IMR-90 (cell line): Measurements from ENCODE around the gene CCDC141. TPM values are rescaled to one million over a fixed set of nuclear protein-coding genes. Genes with fewer than 3 reads are reported as not detected.

ENCODE experiments used
- ATAC-seq: fragments of 200-7000 bp; cut with Tn5 transposase; 2 replicates; pipeline ENCODE4 v1.9.1; 2020; ENCODE audit warnings: low read depth, mild to moderate bottlenecking, moderate library complexity
- BruUV-seq: library from RNA; stranded (reverse); fragments of 400-500 nt; replicated peaks from 2 replicates; lab custom pipeline; 2021; lab: Mats Ljungman, UMichigan
- CTCF ChIA-PET: fragments of 300-600 bp; formaldehyde crosslinking; extraction: SDS; loops from one replicate; lab custom pipeline; 2021; ENCODE audit warnings: antibody characterized with exemption; lab: Yijun Ruan, JAX
- POLR2A ChIA-PET: fragments of 300-600 bp; sonication (Branson Sonifier 250); formaldehyde crosslinking; loops from one replicate; lab custom pipeline; 2022; ENCODE audit warnings: antibody characterized with exemption; ENCODE audit not compliant: unreplicated experiment; lab: Charles Lee
- DNase-seq: peaks from one replicate; pipeline ENCODE4 v3.0.0; 2013
- H2AFZ ChIP-seq: replicated peaks from 2 replicates; pipeline ENCODE3; 2013; ENCODE audit warnings: low read length, mild to moderate bottlenecking; ENCODE audit not compliant: poor library complexity
- H2AK5ac ChIP-seq: 2 replicates; pipeline ENCODE4 v1.6.1; 2013; ENCODE audit warnings: low read depth, low read length, inconsistent platforms
- H2AK9ac ChIP-seq: replicated peaks from 2 replicates; pipeline ENCODE3; 2013; ENCODE audit warnings: mild to moderate bottlenecking, low read depth, low read length, moderate library complexity; ENCODE audit not compliant: poor library complexity
- H2BK120ac ChIP-seq: 2 replicates; pipeline ENCODE4 v1.6.1; 2013; ENCODE audit warnings: low read depth, low read length, inconsistent platforms
- H2BK15ac ChIP-seq: 3 replicates; pipeline ENCODE4 v1.6.1; 2013; ENCODE audit warnings: low read depth, low read length, inconsistent platforms
- H2BK20ac ChIP-seq: 2 replicates; pipeline ENCODE4 v1.6.1; 2013; ENCODE audit warnings: low read depth, mild to moderate bottlenecking, inconsistent platforms, low read length, moderate library complexity
- H2BK5ac ChIP-seq: 2 replicates; pipeline ENCODE4 v1.6.1; 2013; ENCODE audit warnings: mild to moderate bottlenecking, low read depth, low read length, inconsistent platforms; ENCODE audit not compliant: poor library complexity, severe bottlenecking
- H3K14ac ChIP-seq: replicated peaks from 2 replicates; pipeline ENCODE4 v1.6.1; 2013; ENCODE audit warnings: low read depth, low read length, inconsistent platforms
- H3K18ac ChIP-seq: 2 replicates; pipeline ENCODE4 v1.6.1; 2013; ENCODE audit warnings: low read depth, low read length, control low read depth
- H3K23ac ChIP-seq: 2 replicates; pipeline ENCODE4 v1.6.1; 2013; ENCODE audit warnings: low read depth, low read length, inconsistent platforms
- H3K27ac ChIP-seq: 2 replicates; pipeline ENCODE4 v1.5.1; 2013; ENCODE audit warnings: mild to moderate bottlenecking, control low read depth, low read length; ENCODE audit not compliant: insufficient read depth
- H3K27me3 ChIP-seq: 2 replicates; pipeline ENCODE4 v1.6.1; 2013; ENCODE audit warnings: low read length; ENCODE audit not compliant: control insufficient read depth, insufficient read depth
- H3K36me3 ChIP-seq: 2 replicates; pipeline ENCODE4 v1.6.1; 2013; ENCODE audit warnings: low read length, mixed read lengths; ENCODE audit not compliant: control insufficient read depth, insufficient read depth
- H3K4ac ChIP-seq: 2 replicates; pipeline ENCODE4 v1.6.1; 2013; ENCODE audit warnings: low read depth, low read length, inconsistent platforms
- H3K4me1 ChIP-seq: 2 replicates; pipeline ENCODE4 v1.6.1; 2013; ENCODE audit warnings: low read length, mixed read lengths; ENCODE audit not compliant: control insufficient read depth, insufficient read depth
- H3K4me2 ChIP-seq: 2 replicates; pipeline ENCODE4 v1.6.1; 2013; ENCODE audit warnings: low read depth, mild to moderate bottlenecking, control low read depth, low read length, moderate library complexity
- H3K4me3 ChIP-seq: 2 replicates; pipeline ENCODE4 v1.5.1; 2013; ENCODE audit warnings: low read depth, mild to moderate bottlenecking, control low read depth, low read length, moderate library complexity; ENCODE audit not compliant: insufficient read depth
- H3K56ac ChIP-seq: 2 replicates; pipeline ENCODE4 v1.6.1; 2013; ENCODE audit warnings: low read length, inconsistent platforms; ENCODE audit not compliant: insufficient read depth; ENCODE audit errors: extremely low read depth
- H3K79me1 ChIP-seq, 2 experiments: 2 replicates each; pipeline ENCODE4 v1.6.1; 2013; ENCODE audit warnings: low read length in 2 of 2, inconsistent platforms in 1 of 2, low read depth in 1 of 2
- H3K9ac ChIP-seq: 2 replicates; pipeline ENCODE4 v1.6.1; 2013; ENCODE audit warnings: low read depth, low read length, control low read depth
- H3K9me1 ChIP-seq: 2 replicates; pipeline ENCODE4 v1.6.1; 2013; ENCODE audit warnings: low read length, inconsistent platforms; ENCODE audit not compliant: insufficient read depth
- H3K9me3 ChIP-seq: 2 replicates; pipeline ENCODE4 v1.6.1; 2013; ENCODE audit warnings: low read length; ENCODE audit not compliant: control insufficient read depth, insufficient read depth
- H4K20me1 ChIP-seq: 2 replicates; pipeline ENCODE4 v1.6.1; 2013; ENCODE audit warnings: low read length, inconsistent platforms; ENCODE audit not compliant: insufficient read depth
- H4K5ac ChIP-seq: 2 replicates; pipeline ENCODE4 v1.6.1; 2013; ENCODE audit warnings: mild to moderate bottlenecking, low read depth, low read length, control low read depth
- H4K8ac ChIP-seq, 2 experiments: 2 replicates each; pipeline ENCODE4 v1.6.1; 2013; ENCODE audit warnings: low read depth in 2 of 2, low read length in 2 of 2, control low read depth in 1 of 2, inconsistent platforms in 1 of 2
- H4K91ac ChIP-seq: 2 replicates; pipeline ENCODE4 v1.6.1; 2013; ENCODE audit warnings: low read depth, low read length, inconsistent platforms; ENCODE audit not compliant: insufficient read depth
- BHLHE40 ChIP-seq: fragments of 150-350 bp; IDR thresholded peaks from 2 replicates; pipeline ENCODE4 v1.6.1; 2016; ENCODE audit warnings: mild to moderate bottlenecking, low read depth, low read length
- CEBPB ChIP-seq: IDR thresholded peaks from 2 replicates; pipeline ENCODE4 v1.6.1; 2012; ENCODE audit warnings: low read depth, low read length, improper control_type of control experiment
- CHD1 ChIP-seq: IDR thresholded peaks from 2 replicates; pipeline ENCODE4 v1.6.1; 2012; ENCODE audit warnings: low read depth, low read length, improper control_type of control experiment
- ELK1 ChIP-seq: fragments of 150-350 bp; IDR thresholded peaks from 2 replicates; pipeline ENCODE4 v1.6.1; 2016; ENCODE audit warnings: low read depth, mild to moderate bottlenecking, low read length, moderate library complexity, borderline replicate concordance
- FOS ChIP-seq: fragments of 150-350 bp; IDR thresholded peaks from 2 replicates; pipeline ENCODE4 v1.6.1; 2016; ENCODE audit warnings: low read depth, low read length
- MXI1 ChIP-seq: IDR thresholded peaks from 2 replicates; pipeline ENCODE4 v1.6.1; 2012; ENCODE audit warnings: low read depth, mild to moderate bottlenecking, low read length, moderate library complexity, borderline replicate concordance
- NFE2L2 ChIP-seq: fragments of 150-350 bp; IDR thresholded peaks from 2 replicates; pipeline ENCODE4 v1.6.1; 2016; ENCODE audit warnings: low read depth, mild to moderate bottlenecking, low read length
- POLR2A ChIP-seq: IDR thresholded peaks from 2 replicates; pipeline ENCODE4 v1.6.1; 2012; ENCODE audit warnings: mild to moderate bottlenecking, low read depth, low read length
- RAD21 ChIP-seq: IDR thresholded peaks from 2 replicates; pipeline ENCODE4 v1.6.1; 2012; ENCODE audit warnings: low read length, improper control_type of control experiment
- RCOR1 ChIP-seq: IDR thresholded peaks from 2 replicates; pipeline ENCODE4 v1.6.1; 2012; ENCODE audit warnings: mild to moderate bottlenecking, low read length, improper control_type of control experiment; ENCODE audit not compliant: insufficient replicate concordance
- RFX5 ChIP-seq: IDR thresholded peaks from 2 replicates; pipeline ENCODE4 v1.8.0; 2012; ENCODE audit warnings: low read depth, mild to moderate bottlenecking, low read length, moderate library complexity
- SMC3 ChIP-seq: fragments of 150-350 bp; IDR thresholded peaks from 2 replicates; pipeline ENCODE4 v1.6.1; 2016; ENCODE audit warnings: low read depth, mild to moderate bottlenecking, antibody characterized with exemption, low read length, moderate library complexity
- WGBS, 2 experiments: methylation state at CpG; one replicate each; pipeline versions ENCODE4 v1.1.5 to v1.1.7; 2013; ENCODE audit warnings: missing lambda C conversion rate in 2 of 2; ENCODE audit not compliant: insufficient read length in 1 of 2; ENCODE audit errors: extremely low coverage in 2 of 2; 5-methylcytosine and 5-hydroxymethylcytosine counted together
- dilution Hi-C: fragments of 300-500 bp; cut with HindIII; formaldehyde crosslinking; loops from one replicate; pipeline ENCODE4 v1.14.3; 2018; ENCODE audit warnings: low sequenced_read_pairs; ENCODE audit not compliant: unreplicated experiment
- in situ Hi-C: fragments of 300-500 bp; cut with MboI; formaldehyde crosslinking; loops from 3 replicates; pipeline ENCODE4 v1.14.3; 2019; ENCODE audit warnings: low sequenced_read_pairs, inconsistent platforms, mixed read lengths
- intact Hi-C: fragments of 100-400 bp; cut with micrococcal nuclease; formaldehyde crosslinking; loops from 2 replicates; pipeline ENCODE4 v1.10.0; 2022
- polyA plus RNA-seq, 3 experiments: library from polyadenylated mRNA; depleted of rRNA; stranded (reverse); fragments of >200 nt; gene quantifications; 2 replicates each; pipeline ENCODE4 v1.2.3, GENCODE V29; 2012; ENCODE audit warnings: low replicate concordance in 1 of 3
- total RNA-seq: library from RNA; depleted of rRNA; stranded (reverse); fragments of >200 nt; gene quantifications from 2 replicates; pipeline ENCODE4 v1.2.3, GENCODE V29; 2012
- TF ChIP-seq, protein P1 (sequence below): fragments of 150-350 bp; IDR thresholded peaks from 2 replicates; pipeline ENCODE4 v1.6.1; 2017; ENCODE audit warnings: mild to moderate bottlenecking, antibody characterized with exemption, low read length, low read depth

CCDC141 gene
- total and polyA plus RNA-seq, 2 of the 4 experiments (the other 2 are of a cell fraction), result not detected

DNA sequence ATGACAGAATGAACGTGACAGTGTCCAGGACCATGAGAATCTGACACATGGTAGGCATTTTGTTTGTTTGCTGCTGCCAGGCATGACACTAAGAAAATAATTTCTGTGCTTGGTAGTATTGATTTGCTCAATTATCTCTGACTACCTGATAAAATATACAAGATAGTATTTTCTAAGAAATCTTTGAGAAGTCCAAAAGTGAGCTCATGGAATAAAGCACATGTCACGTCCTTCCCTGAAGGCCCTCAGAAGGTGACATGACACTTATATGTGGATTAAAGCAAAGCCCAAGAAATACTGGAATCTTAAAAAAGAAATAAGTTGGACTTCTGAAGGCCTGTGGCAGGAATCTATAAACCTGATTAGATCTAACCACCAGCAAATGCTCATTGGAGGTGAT is 238.9 kb downstream of the CCDC141 start:
- no peaks in the 10 kb centered on the region for H3K36me3 ChIP-seq
- TF ChIP-seq FOS (no peak), CHD1 (no peak), RAD21 (no peak), RCOR1 (no peak), BHLHE40 (no peak), NFE2L2 (no peak), CEBPB (no peak), POLR2A (no peak), RFX5 (no peak), MXI1 (no peak), ELK1 (no peak), SMC3 (no peak)
- TF ChIP-seq, protein P1, sequence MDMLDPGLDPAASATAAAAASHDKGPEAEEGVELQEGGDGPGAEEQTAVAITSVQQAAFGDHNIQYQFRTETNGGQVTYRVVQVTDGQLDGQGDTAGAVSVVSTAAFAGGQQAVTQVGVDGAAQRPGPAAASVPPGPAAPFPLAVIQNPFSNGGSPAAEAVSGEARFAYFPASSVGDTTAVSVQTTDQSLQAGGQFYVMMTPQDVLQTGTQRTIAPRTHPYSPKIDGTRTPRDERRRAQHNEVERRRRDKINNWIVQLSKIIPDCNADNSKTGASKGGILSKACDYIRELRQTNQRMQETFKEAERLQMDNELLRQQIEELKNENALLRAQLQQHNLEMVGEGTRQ, result no peak
- BruUV-seq, result no TSS peak
- in situ Hi-C loops (no loop called here), intact Hi-C loops (no loop called here), dilution Hi-C loops (no loop called here)
- H4K20me1 ChIP-seq, result no peaks in the 10 kb centered on the region
- no peak overlapping the region for H4K5ac ChIP-seq
- no peak overlapping the region for H2BK15ac ChIP-seq
- ChIA-PET POLR2A (no interaction called here), CTCF (no interaction called here)
- no peak overlapping the region for H3K56ac ChIP-seq
- no peaks in the 10 kb centered on the region for H3K4me1 ChIP-seq
- no peak overlapping the region for H3K4ac ChIP-seq
- H2BK120ac ChIP-seq, result no peak overlapping the region
- ATAC-seq (no peak), DNase-seq (no peak)
- H3K27ac ChIP-seq, result no peak overlapping the region
- WGBS, 2 experiments, result no CpG with 5 or more reads among the region's 2 CpGs
- H4K8ac ChIP-seq, result no peak overlapping the region
- H3K9me1 ChIP-seq, result no peaks in the 10 kb centered on the region
- H3K14ac ChIP-seq, result no peak overlapping the region
- H3K9me3 ChIP-seq, result no peaks in the 10 kb centered on the region
- no peak overlapping the region for H2AFZ ChIP-seq
- no peak overlapping the region for H4K91ac ChIP-seq
- no peak overlapping the region for H2AK9ac ChIP-seq
- no peak overlapping the region for H2BK5ac ChIP-seq
- no peak overlapping the region for H3K4me2 ChIP-seq
- no peaks in the 10 kb centered on the region for H3K79me1 ChIP-seq
- no peaks in the 10 kb centered on the region for H3K27me3 ChIP-seq
- no peak overlapping the region for H2AK5ac ChIP-seq
- H3K9ac ChIP-seq, result no peak overlapping the region
- no peak overlapping the region for H3K4me3 ChIP-seq
- H3K18ac ChIP-seq, result no peak overlapping the region
- no peak overlapping the region for H2BK20ac ChIP-seq
- no peak overlapping the region for H3K23ac ChIP-seq
